HEK293T (cell line): ENCODE data around the gene ANXA3.

ENCODE experiments used
- CTCF ChIA-PET: fragments of 350-600 bp; formaldehyde crosslinking; extraction: SDS; loops from one replicate; lab custom pipeline; 2021; ENCODE audit warnings: antibody characterized with exemption, inconsistent platforms; lab: Yijun Ruan, JAX
- POLR2A ChIA-PET: fragments of 350-600 bp; formaldehyde crosslinking; extraction: SDS; loops from one replicate; lab custom pipeline; 2020; ENCODE audit warnings: antibody characterized with exemption, inconsistent platforms; lab: Yijun Ruan, JAX
- DNase-seq: peaks from one replicate; pipeline ENCODE4 v3.0.0; 2012; ENCODE audit warnings: mixed read lengths; ENCODE audit errors: extremely low spot score
- ARNT ChIP-seq: fragments of 450-650 bp; IDR thresholded peaks from 2 replicates; pipeline ENCODE4 v1.6.1; 2017; ENCODE audit warnings: mild to moderate bottlenecking
- BHLHE40 ChIP-seq: fragments of 450-650 bp; IDR thresholded peaks from 2 replicates; pipeline ENCODE4 v1.6.1; 2016; ENCODE audit warnings: mild to moderate bottlenecking, moderate library complexity, borderline replicate concordance
- CTBP1 ChIP-seq: fragments of 450-650 bp; IDR thresholded peaks from 2 replicates; pipeline ENCODE4 v1.6.1; 2016; ENCODE audit warnings: borderline replicate concordance
- ELF4 ChIP-seq: fragments of 450-650 bp; IDR thresholded peaks from 2 replicates; pipeline ENCODE4 v1.6.1; 2017; ENCODE audit warnings: antibody characterized with exemption
- FOXA1 ChIP-seq: fragments of 450-650 bp; IDR thresholded peaks from 2 replicates; pipeline ENCODE4 v1.6.1; 2016; ENCODE audit warnings: mild to moderate bottlenecking
- FOXK2 ChIP-seq: fragments of 450-650 bp; IDR thresholded peaks from 2 replicates; pipeline ENCODE4 v1.6.1; 2016; ENCODE audit warnings: mild to moderate bottlenecking
- FOXM1 ChIP-seq: fragments of 450-650 bp; IDR thresholded peaks from 2 replicates; pipeline ENCODE4 v1.6.1; 2017; ENCODE audit warnings: mild to moderate bottlenecking, borderline replicate concordance
- HDGF ChIP-seq: fragments of 450-650 bp; IDR thresholded peaks from 2 replicates; pipeline ENCODE4 v1.6.1; 2017; ENCODE audit warnings: antibody characterized with exemption, borderline replicate concordance
- L3MBTL2 ChIP-seq: fragments of 450-650 bp; conservative IDR thresholded peaks from 2 replicates; pipeline ENCODE4 v1.6.1; 2016; ENCODE audit warnings: mild to moderate bottlenecking
- LEF1 ChIP-seq: fragments of 450-650 bp; IDR thresholded peaks from 2 replicates; pipeline ENCODE4 v1.6.1; 2017; ENCODE audit warnings: mild to moderate bottlenecking, borderline replicate concordance
- NFRKB ChIP-seq: fragments of 450-650 bp; IDR thresholded peaks from 2 replicates; pipeline ENCODE4 v1.6.1; 2016; ENCODE audit warnings: mild to moderate bottlenecking, moderate library complexity
- PKNOX1 ChIP-seq: fragments of 450-650 bp; IDR thresholded peaks from 2 replicates; pipeline ENCODE4 v1.6.1; 2016
- SP1 ChIP-seq: fragments of 450-650 bp; IDR thresholded peaks from 2 replicates; pipeline ENCODE4 v1.6.1; 2017
- SUZ12 ChIP-seq: fragments of 450-650 bp; IDR thresholded peaks from 2 replicates; pipeline ENCODE4 v1.6.1; 2016; ENCODE audit warnings: mild to moderate bottlenecking
- TARDBP ChIP-seq: fragments of 450-650 bp; IDR thresholded peaks from 2 replicates; pipeline ENCODE4 v1.6.1; 2016
- ZNF384 ChIP-seq: fragments of 450-650 bp; IDR thresholded peaks from 2 replicates; pipeline ENCODE4 v1.6.1; 2016

Gene ANXA3

DNA sequence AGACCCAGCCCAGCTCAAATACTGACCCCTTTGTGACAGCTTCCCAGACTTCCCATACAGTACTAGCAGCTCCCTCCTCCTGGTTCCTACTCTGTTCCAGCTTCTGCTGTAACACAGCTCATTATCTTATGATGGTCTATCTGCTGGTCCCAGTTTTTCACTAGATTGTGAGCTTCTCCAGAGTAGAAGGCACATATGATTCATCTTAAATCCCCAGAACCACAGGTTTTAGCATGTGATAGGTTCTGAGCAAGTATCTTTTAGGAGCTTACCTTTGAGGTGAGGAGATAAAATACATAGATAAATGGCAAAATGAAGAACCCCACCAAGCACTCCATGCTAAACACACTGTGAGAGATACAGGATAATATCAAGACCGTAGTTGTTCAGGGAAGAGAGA is 27.6 kb upstream of the ANXA3 start:
- CTCF ChIA-PET = interaction anchor here (0.7 kb wide), 1 partner anchor 464 kb away, joined by 3 read pairs; no protein-coding TSS in a partner anchor
- POLR2A ChIA-PET = no interaction called here
- no peak for DNase-seq
- no peak for TF ChIP-seq LEF1
- no peak for TF ChIP-seq FOXA1
- no peak for TF ChIP-seq NFRKB
- TF ChIP-seq ELF4 = no peak
- no peak for TF ChIP-seq SP1
- no peak for TF ChIP-seq CTBP1
- no peak for TF ChIP-seq L3MBTL2
- TF ChIP-seq ZNF384 = no peak
- no peak for TF ChIP-seq SUZ12
- no peak for TF ChIP-seq FOXM1
- TF ChIP-seq PKNOX1 = no peak
- no peak for TF ChIP-seq HDGF
- no peak for TF ChIP-seq BHLHE40
- no peak for TF ChIP-seq TARDBP
- no peak for TF ChIP-seq FOXK2
- TF ChIP-seq ARNT = no peak

- ChIA-PET CTCF (interaction anchor here (0.6 kb wide), 1 partner anchor 10 kb away, joined by 4 read pairs; no protein-coding TSS in a partner anchor), POLR2A (no interaction called here)
- TF ChIP-seq SP1 (no peak), HDGF (no peak), TARDBP (no peak), BHLHE40 (no peak), ZNF384 (no peak), FOXA1 (no peak), PKNOX1 (no peak), LEF1 (no peak), NFRKB (no peak), FOXK2 (no peak), CTBP1 (no peak), SUZ12 (no peak), FOXM1 (no peak), L3MBTL2 (no peak), ELF4 (no peak), ARNT (no peak)
- no peak for DNase-seq
Observed at GRCh38 chr4:78525559-78525958, 26.0 kb upstream of the ANXA3 start.

- POLR2A ChIA-PET = interaction anchor here (0.8 kb wide), 1 partner anchor 9 kb away, joined by 3 read pairs; no protein-coding TSS in a partner anchor
- no peak for DNase-seq
- CTCF ChIA-PET = no interaction called here
- TF ChIP-seq FOXA1 (no peak), L3MBTL2 (no peak), PKNOX1 (no peak), BHLHE40 (no peak), ARNT (no peak), NFRKB (no peak), FOXK2 (no peak), SP1 (no peak), ZNF384 (no peak), FOXM1 (no peak), LEF1 (no peak), TARDBP (no peak), CTBP1 (no peak)
Observed at GRCh38 chr4:78527103-78527502, 24.5 kb upstream of the ANXA3 start.

DNA sequence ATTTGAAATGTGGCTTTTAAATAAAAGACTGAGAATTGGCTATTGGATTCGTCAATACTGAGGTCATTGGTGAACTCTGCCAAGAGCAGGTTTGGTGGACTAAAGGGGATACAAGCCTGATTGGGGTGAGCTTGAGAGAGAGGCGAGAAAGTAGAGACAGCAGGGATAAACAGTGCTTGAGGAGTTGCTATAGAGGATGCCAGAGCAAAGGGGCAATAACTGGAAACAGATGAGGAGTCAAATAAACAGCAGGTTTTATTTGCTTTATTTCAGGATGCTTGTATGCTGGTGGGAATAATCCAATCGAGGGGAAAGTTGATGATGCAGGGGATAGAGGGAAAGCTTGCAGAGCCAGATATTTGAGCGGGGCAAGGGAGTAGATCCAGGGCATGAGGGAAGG is 24.0 kb upstream of the ANXA3 start:
- TF ChIP-seq SUZ12 = no peak
- TF ChIP-seq ARNT = no peak
- TF ChIP-seq LEF1 = no peak
- TF ChIP-seq FOXK2 = no peak
- TF ChIP-seq PKNOX1 = no peak
- TF ChIP-seq HDGF = no peak
- TF ChIP-seq ZNF384 = no peak
- no peak for TF ChIP-seq FOXM1
- no peak for TF ChIP-seq BHLHE40
- no peak for TF ChIP-seq ELF4
- no peak for TF ChIP-seq TARDBP
- no peak for TF ChIP-seq SP1
- TF ChIP-seq FOXA1 = no peak
- TF ChIP-seq NFRKB = no peak
- no peak for TF ChIP-seq L3MBTL2
- no peak for DNase-seq
- POLR2A ChIA-PET = interaction anchor here (0.8 kb wide), 1 partner anchor 9 kb away, joined by 3 read pairs; no protein-coding TSS in a partner anchor
- CTCF ChIA-PET = no interaction called here

DNA sequence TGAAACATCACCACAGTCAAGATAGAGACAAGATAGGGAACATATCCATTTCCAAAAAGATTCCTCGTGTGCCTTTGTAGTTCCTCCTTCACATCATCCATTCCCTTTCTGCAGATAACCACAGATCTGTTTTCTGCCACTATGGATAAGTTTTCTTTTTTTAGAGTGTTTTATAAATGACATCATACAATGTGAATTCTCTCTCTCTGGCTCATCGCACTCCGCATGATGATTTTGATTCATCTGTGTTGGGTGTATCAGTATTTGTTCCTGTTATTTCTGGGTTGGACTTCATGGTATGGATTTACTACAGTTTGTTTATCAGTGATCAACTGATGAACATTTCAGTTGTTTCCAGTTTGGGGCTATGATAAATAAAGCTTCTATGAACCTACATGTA is 23.2 kb upstream of the ANXA3 start:
- CTCF ChIA-PET = no interaction called here
- no peak for DNase-seq
- TF ChIP-seq SP1 (no peak), CTBP1 (no peak), ARNT (no peak), FOXK2 (no peak), NFRKB (no peak), FOXM1 (no peak), TARDBP (no peak), ELF4 (no peak), PKNOX1 (no peak), ZNF384 (no peak), HDGF (no peak), BHLHE40 (no peak), FOXA1 (no peak), SUZ12 (no peak), LEF1 (no peak), L3MBTL2 (no peak)
- POLR2A ChIA-PET = no interaction called here
